HepG2 (cell line): ENCODE data around the gene PSRC1. TPM values are rescaled to one million over a fixed set of nuclear protein-coding genes. Genes with fewer than 3 reads are reported as not detected.

Experiments used
- ATAD3A ChIP-seq: sonication (generic); formaldehyde crosslinking; IDR thresholded peaks from 2 replicates; pipeline ENCODE4 v1.4.0; 2020; ENCODE audit warnings: missing genetic modification reagents
- ATF7-NPFF ChIP-seq: sonication (generic); formaldehyde crosslinking; IDR thresholded peaks from 2 replicates; pipeline ENCODE4 v1.8.1; 2023; ENCODE audit warnings: mild to moderate bottlenecking, low read depth, missing genetic modification reagents, moderate library complexity
- GABPB1 ChIP-seq: IDR thresholded peaks from 2 replicates; pipeline ENCODE4 v1.6.1; 2016; ENCODE audit warnings: mild to moderate bottlenecking, missing genetic modification reagents, moderate library complexity, missing compliant biosample characterization
- GATAD2A ChIP-seq: IDR thresholded peaks from 2 replicates; pipeline ENCODE4 v1.6.1; 2016
- HMG20B ChIP-seq: conservative IDR thresholded peaks from 2 replicates; pipeline ENCODE4 v1.6.1; 2016; ENCODE audit warnings: missing genetic modification reagents, missing compliant biosample characterization
- MAFK ChIP-seq, 2 experiments: IDR thresholded peaks in 1 of 2; conservative IDR thresholded peaks in 1 of 2; 2 replicates each; pipeline ENCODE4 v1.6.1; 2011; ENCODE audit warnings: improper control_type of control experiment in 2 of 2, low read length in 2 of 2
- MIXL1 ChIP-seq: IDR thresholded peaks from 2 replicates; pipeline ENCODE4 v1.6.1; 2016
- MTF1 ChIP-seq: sonication (generic); formaldehyde crosslinking; IDR thresholded peaks from 2 replicates; pipeline ENCODE4 v1.5.0; 2020; ENCODE audit warnings: missing genetic modification reagents
- NR2F6 ChIP-seq, 2 experiments: IDR thresholded peaks; 2 replicates each; pipeline ENCODE4 v1.6.1; 2016; ENCODE audit warnings: antibody characterized with exemption in 1 of 2, mild to moderate bottlenecking in 1 of 2
- PRDM15 ChIP-seq: sonication (generic); formaldehyde crosslinking; IDR thresholded peaks from 2 replicates; pipeline ENCODE4 v1.4.0; 2020; ENCODE audit warnings: missing genetic modification reagents
- REXO4 ChIP-seq: sonication (generic); formaldehyde crosslinking; IDR thresholded peaks from 2 replicates; pipeline ENCODE4 v1.8.0; 2022; ENCODE audit warnings: missing genetic modification reagents, mild to moderate bottlenecking, borderline replicate concordance
- SP4 ChIP-seq: sonication (generic); formaldehyde crosslinking; IDR thresholded peaks from 2 replicates; pipeline ENCODE4 v1.8.1; 2023; ENCODE audit warnings: mild to moderate bottlenecking, missing genetic modification reagents
- YY1 ChIP-seq: IDR thresholded peaks from 2 replicates; pipeline ENCODE4 v1.6.1; 2011; ENCODE audit warnings: low read length, low read depth, moderate library complexity, mild to moderate bottlenecking; ENCODE audit not compliant: insufficient read depth, insufficient replicate concordance
- ZC3H13 ChIP-seq: sonication (generic); formaldehyde crosslinking; IDR thresholded peaks from 2 replicates; pipeline ENCODE4 v1.8.1; 2023; ENCODE audit warnings: mild to moderate bottlenecking, missing genetic modification reagents, moderate library complexity
- ZMYM4 ChIP-seq: sonication (generic); formaldehyde crosslinking; IDR thresholded peaks from 2 replicates; pipeline ENCODE4 v1.8.1; 2023; ENCODE audit warnings: mild to moderate bottlenecking, missing genetic modification reagents
- ZNF205 ChIP-seq: IDR thresholded peaks from 2 replicates; pipeline ENCODE4 v1.6.1; 2018; ENCODE audit warnings: missing biosample characterization, missing genetic modification reagents
- ZNF230 ChIP-seq: sonication (generic); formaldehyde crosslinking; IDR thresholded peaks from 2 replicates; pipeline ENCODE4 v1.4.0; 2020; ENCODE audit warnings: mild to moderate bottlenecking, missing genetic modification reagents
- ZNF382 ChIP-seq: sonication (generic); formaldehyde crosslinking; IDR thresholded peaks from 2 replicates; pipeline ENCODE4 v1.5.0; 2020; ENCODE audit warnings: missing genetic modification reagents, mild to moderate bottlenecking, borderline replicate concordance
- ZNF543 ChIP-seq: sonication (generic); formaldehyde crosslinking; IDR thresholded peaks from 2 replicates; pipeline ENCODE4 v1.4.0; 2020; ENCODE audit warnings: mild to moderate bottlenecking, missing genetic modification reagents
- ZNF546 ChIP-seq: sonication (generic); formaldehyde crosslinking; conservative IDR thresholded peaks from 2 replicates; pipeline ENCODE4 v1.8.1; 2023; ENCODE audit warnings: mild to moderate bottlenecking, missing genetic modification reagents
- ZNF562 ChIP-seq: sonication (generic); formaldehyde crosslinking; IDR thresholded peaks from 2 replicates; pipeline ENCODE4 v1.8.0; 2022; ENCODE audit warnings: missing genetic modification reagents, borderline replicate concordance
- ZNF766 ChIP-seq: sonication (generic); formaldehyde crosslinking; IDR thresholded peaks from 2 replicates; pipeline ENCODE4 v1.5.0; 2020; ENCODE audit warnings: missing genetic modification reagents, borderline replicate concordance
- polyA plus RNA-seq, 8 experiments: library from polyadenylated mRNA; depleted of rRNA in 3 of 8; stranded (reverse) in 7 of 8; unstranded in 1 of 8; fragments of >200 nt; fragmentation: Illumina TruSeq in 4 of 8; extraction: Trizol in 4 of 8; gene quantifications; 2 replicates each; pipeline versions ENCODE4 v1.2.1 to v1.2.3, GENCODE V29; 2011 to 2016; ENCODE audit warnings: low read depth in 4 of 8, missing spikeins in 1 of 8, mixed read lengths in 1 of 8; ENCODE audit not compliant: insufficient read depth in 1 of 8
- total RNA-seq, 5 experiments: library from RNA; depleted of rRNA; stranded (reverse); fragments of >200 nt; fragmentation: Illumina TruSeq; extraction: Trizol; gene quantifications; 2 replicates each; pipeline ENCODE4 v1.2.3, GENCODE V29; 2016; ENCODE audit warnings: low read depth in 1 of 5
- TF ChIP-seq, protein P1 (sequence below): sonication (generic); formaldehyde crosslinking; conservative IDR thresholded peaks from 2 replicates; pipeline ENCODE4 v1.4.0; 2020; ENCODE audit warnings: mild to moderate bottlenecking, missing genetic modification reagents, moderate library complexity
- TF ChIP-seq, protein P2 (sequence below): sonication (generic); formaldehyde crosslinking; IDR thresholded peaks from 2 replicates; pipeline ENCODE4 v1.8.0; 2022; ENCODE audit warnings: missing genetic modification reagents, low read depth, mild to moderate bottlenecking, borderline replicate concordance

The PSRC1 gene
- total and polyA plus RNA-seq, 2 of the 13 experiments (the other 11 are each of a cell fraction or from before 2014, with no cell fraction given), result 28.6 to 30.3 TPM

DNA sequence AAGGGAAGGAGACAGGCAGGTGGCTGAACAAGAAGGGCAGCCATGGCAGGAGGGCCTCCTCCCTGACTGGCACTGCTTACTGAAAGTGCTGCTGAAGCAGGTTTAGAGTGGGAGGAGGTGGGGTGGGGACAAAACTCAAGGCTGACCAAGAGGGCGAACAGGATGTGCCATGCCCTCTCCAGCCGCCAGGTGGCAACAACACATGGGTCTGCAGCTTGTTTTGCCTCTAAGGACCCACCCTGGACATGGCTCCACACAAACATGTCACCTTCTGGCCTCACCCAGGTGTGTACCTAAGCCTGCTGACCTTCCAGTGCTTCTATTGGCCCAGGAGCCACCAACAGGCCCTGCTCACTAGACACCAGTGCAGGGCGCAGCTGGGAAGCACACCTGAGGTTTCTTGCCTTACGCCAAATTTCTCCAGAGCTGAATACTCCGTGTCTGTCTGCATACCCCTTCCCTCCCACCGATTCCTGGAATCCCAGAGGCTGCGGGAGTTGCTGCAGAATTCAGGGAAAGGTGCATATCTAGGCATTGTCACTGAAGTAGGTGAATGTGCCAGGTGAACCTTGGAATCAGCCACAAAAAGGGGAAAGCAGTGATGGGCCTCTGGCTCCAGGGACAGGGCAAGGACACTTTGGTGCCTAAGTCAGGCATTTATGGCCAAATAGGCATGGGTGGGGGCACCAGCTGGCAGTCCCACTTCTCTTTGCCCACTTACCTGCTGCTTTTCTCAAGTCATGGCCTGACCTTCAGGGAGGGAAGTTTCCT lies 5.3 kb downstream of the PSRC1 start (continued):
- no peak for TF ChIP-seq ZC3H13 (CRISPR knock-in tag)
- TF ChIP-seq, protein P1, sequence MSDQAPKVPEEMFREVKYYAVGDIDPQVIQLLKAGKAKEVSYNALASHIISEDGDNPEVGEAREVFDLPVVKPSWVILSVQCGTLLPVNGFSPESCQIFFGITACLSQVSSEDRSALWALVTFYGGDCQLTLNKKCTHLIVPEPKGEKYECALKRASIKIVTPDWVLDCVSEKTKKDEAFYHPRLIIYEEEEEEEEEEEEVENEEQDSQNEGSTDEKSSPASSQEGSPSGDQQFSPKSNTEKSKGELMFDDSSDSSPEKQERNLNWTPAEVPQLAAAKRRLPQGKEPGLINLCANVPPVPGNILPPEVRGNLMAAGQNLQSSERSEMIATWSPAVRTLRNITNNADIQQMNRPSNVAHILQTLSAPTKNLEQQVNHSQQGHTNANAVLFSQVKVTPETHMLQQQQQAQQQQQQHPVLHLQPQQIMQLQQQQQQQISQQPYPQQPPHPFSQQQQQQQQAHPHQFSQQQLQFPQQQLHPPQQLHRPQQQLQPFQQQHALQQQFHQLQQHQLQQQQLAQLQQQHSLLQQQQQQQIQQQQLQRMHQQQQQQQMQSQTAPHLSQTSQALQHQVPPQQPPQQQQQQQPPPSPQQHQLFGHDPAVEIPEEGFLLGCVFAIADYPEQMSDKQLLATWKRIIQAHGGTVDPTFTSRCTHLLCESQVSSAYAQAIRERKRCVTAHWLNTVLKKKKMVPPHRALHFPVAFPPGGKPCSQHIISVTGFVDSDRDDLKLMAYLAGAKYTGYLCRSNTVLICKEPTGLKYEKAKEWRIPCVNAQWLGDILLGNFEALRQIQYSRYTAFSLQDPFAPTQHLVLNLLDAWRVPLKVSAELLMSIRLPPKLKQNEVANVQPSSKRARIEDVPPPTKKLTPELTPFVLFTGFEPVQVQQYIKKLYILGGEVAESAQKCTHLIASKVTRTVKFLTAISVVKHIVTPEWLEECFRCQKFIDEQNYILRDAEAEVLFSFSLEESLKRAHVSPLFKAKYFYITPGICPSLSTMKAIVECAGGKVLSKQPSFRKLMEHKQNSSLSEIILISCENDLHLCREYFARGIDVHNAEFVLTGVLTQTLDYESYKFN (CRISPR knock-in tag), result peak; percentile 53
- TF ChIP-seq ZNF546 (CRISPR knock-in tag), result no peak
- no peak for TF ChIP-seq ZNF562
- peak; percentile 78; the same call in 1 of the 2 replicates for TF ChIP-seq ZMYM4
- TF ChIP-seq HMG20B (CRISPR knock-in tag), result no peak
- no peak for TF ChIP-seq ATAD3A
- 0 out of 2 replicates have a peak, but pooled peaks have one; percentile 27 for TF ChIP-seq ZNF205 (CRISPR knock-in tag)
- no peak; the same call in none of the 2 replicates for TF ChIP-seq MIXL1 (CRISPR knock-in tag)
- no peak; the same call in 1 of the 2 replicates for TF ChIP-seq NR2F6 (IDR thresholded peaks at IDR 0.05)
- peak; percentile 72 for TF ChIP-seq NR2F6 (CRISPR knock-in tag; IDR thresholded peaks at IDR 0.05)
- TF ChIP-seq MAFK (conservative IDR thresholded peaks at IDR 0.05 in 1 of 2, IDR thresholded peaks at IDR 0.05 in 1 of 2; ENCODE audit: low read length in 2 of 2), result peak; percentile 44 to 72; a peak in 3 of 4 replicates
- TF ChIP-seq REXO4 (CRISPR knock-in tag), result no peak
- TF ChIP-seq ZNF766, result no peak; the same call in 1 of the 2 replicates
- peak; percentile 79 for TF ChIP-seq GATAD2A (CRISPR knock-in tag)
- peak; percentile 79 for TF ChIP-seq GABPB1 (CRISPR knock-in tag)
- TF ChIP-seq ZNF382 (CRISPR knock-in tag), result no peak
- TF ChIP-seq SP4 (CRISPR knock-in tag), result peak; percentile 63; the same call in 1 of the 2 replicates
- TF ChIP-seq, protein P2, sequence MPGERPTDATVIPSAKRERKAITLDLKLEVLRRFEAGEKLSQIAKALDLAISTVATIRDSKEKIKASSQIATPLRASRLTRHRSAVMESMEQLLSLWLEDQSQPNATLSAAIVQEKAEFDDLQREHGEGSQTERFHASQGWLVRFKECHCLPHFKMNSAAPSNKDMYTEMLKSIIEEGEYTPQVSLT (CRISPR knock-in tag), result no peak; the same call in 1 of the 2 replicates
- TF ChIP-seq ATF7-NPFF (CRISPR knock-in tag), result no peak
- no peak for TF ChIP-seq ZNF543 (CRISPR knock-in tag)
- TF ChIP-seq ZNF230, result no peak
- no peak for TF ChIP-seq PRDM15
- TF ChIP-seq YY1, result peak; percentile 75
- TF ChIP-seq MTF1 (CRISPR knock-in tag), result no peak
